SHP77 (cell line): Measurements from ENCODE around the gene ALDH3A1.
A peak's percentile ranks its signal among the peaks of the same experiment; 100 is the strongest.

Experiments used
- DNase-seq, 2 experiments: peaks; one replicate each; lab custom pipeline; 2025; lab: John Stamatoyannopoulos, UW

ALDH3A1 gene

DNA sequence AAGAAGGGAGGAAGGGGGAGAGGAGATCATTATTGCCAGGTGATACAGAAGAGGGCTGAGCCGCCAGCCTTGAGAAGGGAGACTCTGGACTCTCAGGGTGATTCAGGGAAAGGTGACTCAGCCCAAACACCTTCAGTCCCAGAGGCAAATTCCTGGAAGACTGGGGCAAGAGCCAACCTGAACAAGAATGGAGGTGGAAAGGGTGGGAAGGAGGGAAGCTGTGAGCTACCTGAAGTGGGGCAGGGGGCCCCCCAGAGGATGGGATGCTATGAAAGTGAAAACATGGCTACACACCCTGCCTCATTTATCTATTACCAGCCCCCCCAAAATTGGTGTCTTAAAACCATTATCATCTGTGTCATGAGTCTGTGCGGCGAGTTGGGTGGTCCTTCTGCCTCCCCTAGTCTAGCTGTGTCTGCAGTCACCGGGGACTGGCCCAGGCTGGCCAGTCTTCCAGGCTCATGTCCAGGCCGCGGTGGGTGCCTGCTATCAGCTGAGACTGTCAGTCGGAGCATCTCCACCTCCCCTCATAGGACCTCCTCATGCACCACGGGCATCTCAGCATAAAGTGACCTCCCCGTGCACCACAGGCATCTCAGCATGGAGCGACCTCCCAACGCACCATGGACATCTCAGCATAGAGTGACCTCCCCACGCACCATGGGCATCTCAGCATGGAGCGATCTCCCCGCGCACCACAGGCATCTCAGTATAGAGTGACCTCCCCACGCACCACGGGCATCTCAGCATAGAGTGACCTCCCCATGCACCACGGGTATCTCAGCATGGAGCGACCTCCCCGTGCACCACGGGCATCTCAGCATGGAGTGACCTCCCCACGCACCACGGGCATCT is 28.5 kb downstream of the ALDH3A1 start:
- DNase-seq = no peak

DNA sequence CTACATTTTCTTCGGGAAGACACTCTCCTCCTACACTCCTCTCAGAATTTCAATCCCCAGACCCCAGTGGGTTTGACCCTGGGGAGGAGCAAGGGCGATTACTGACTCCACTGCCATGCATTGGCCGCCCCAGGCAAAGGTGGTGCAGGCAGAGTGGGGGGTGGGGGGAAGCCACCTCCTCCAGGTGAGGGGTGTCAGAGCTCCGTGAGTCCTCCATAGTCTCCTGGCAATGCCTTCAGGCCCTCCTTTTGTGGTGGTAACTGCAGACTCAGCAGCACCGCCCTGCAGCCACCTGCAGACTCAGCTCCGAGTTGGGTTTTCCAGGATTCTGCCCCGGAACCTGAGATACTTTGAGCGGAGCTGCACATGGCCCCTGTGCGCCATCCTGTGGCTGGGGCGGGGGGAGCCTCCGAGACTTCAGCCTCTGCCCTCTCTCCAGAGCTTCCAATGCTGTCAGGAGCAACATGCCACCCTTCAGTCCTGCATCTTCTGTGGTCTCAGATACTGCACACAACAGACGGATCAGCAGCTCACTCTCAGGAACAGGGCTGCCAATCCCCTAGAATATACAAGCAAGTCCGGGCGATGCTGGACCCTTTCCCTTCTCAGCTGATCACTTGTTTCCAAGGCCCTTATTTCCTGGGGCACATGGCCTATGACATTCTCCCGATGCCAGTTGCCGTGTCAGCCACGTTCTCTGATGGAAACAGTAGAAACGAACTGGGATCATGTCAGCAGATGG is 29.3 kb downstream of the ALDH3A1 start:
- no peak for DNase-seq

DNA sequence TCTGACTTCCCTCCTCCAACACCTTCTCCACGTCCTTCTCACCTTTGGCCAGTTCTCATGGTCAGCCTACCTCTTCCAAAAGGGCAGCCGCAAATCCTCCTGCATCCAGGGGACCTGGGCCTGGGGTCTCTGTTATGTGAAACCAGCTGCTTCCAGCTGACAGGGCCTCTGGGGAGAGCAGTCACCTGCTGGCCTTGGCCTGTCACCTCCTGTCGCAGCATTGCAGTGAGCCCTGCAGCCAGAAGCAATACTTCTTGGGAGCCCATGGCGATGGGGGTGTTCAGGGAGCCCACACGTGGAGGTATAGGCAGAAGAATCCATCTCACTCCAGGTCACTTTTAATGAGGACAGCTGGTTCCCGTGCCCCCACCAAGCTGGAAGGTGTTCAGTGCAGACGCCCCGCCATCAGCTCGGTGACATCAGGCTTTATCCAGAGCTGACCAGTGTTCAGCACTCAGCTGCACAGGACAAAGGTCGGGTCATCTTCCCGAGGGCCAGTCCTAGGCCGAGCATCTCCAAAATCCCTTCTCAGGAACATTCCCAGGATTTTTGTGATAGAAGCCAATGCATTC is 30.0 kb downstream of the ALDH3A1 start:
- no peak for DNase-seq

DNA sequence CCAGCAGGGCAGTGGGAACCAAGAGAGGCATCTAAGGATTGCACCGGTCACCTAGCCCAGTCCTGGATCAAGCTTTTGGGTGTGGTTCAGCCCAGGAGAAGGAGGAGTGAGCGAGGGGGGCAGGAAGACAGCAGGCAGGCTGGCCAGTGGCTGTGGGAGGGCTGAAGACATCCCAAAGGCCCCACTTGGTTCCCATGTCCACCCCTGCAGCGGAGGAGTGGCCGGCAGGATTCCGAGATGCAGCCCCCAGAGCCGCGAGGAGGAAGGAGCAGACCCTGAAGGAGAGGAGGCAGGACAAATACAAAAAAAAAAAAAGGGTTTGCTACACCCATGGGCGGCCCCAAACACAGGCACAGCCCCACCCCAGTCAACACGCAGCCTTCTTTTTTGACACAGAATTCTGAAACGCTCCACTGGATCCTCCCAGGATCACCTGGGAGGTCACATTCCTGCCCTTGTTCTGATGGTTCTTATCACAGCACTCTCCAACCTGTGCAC is 30.6 kb downstream of the ALDH3A1 start:
- no peak for DNase-seq

DNA sequence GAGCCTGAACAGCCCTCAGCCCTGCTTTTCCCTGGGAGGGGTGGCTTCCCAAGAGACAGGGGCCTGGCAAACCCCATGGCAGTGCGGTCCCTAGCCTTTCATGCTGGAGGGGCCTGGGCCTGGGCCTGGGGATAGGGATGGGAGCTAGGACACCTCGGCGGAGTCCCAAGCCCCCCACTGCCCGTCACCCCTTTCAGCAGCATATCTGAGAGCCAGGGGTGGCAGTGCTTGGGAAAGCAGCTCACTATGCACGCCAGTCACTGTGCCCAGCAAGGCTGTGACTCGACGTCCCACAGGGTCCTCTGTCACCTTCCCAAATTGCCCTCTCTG is 31.1 kb downstream of the ALDH3A1 start:
- DNase-seq = no peak

DNA sequence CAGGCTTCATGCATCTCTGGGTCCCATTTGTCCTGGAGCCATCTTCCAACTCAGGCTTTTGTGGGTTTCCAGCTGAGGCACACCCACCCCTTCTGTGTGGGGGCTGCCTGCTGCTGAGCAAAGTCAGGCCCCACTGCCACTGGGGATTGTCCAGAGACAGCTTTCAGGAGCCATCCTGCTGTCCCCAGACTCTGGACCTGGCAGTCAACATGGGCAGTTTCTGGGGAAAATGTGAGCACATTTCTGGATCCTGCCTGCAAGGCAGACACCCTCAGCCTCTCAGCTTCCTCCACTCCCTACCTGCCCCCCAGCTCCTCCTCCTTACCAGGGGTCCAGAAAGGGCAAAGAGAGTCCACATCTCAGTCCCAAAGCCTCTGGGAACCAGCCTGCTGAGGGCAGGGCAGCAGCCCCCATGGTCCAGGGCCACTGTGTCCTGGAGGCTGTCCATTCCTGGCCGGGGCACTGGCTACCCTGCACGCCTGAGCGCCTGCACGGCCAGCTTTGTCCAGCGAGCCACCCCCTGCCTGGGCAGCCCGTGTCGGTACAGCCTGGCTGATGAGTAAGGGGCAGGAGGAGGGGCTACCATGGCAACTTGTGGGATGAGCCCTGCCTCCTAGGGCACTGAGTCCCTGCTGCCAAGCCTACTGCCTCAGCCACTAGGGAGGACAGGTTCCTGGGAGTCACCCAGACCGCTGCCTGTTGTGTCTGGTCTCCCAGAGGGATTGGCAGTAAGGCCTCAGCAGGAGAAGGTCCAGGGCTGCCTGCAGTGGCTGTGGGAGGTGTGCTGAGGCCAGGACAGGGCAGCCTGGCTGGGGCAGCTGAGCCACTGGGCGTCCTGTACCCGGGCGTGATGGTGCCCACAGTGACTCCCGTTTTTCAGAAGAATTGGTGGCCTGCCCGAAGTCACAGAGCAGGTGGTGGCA is 31.7 kb downstream of the ALDH3A1 start, which contains the start of gene SLC47A2:
TSS of gene SLC47A2 (minus strand) at position 477 of the 923 bp plus-strand sequence. CDS start at position 448, 29 bp downstream.
- DNase-seq = peak; percentile 34 to 52

DNA sequence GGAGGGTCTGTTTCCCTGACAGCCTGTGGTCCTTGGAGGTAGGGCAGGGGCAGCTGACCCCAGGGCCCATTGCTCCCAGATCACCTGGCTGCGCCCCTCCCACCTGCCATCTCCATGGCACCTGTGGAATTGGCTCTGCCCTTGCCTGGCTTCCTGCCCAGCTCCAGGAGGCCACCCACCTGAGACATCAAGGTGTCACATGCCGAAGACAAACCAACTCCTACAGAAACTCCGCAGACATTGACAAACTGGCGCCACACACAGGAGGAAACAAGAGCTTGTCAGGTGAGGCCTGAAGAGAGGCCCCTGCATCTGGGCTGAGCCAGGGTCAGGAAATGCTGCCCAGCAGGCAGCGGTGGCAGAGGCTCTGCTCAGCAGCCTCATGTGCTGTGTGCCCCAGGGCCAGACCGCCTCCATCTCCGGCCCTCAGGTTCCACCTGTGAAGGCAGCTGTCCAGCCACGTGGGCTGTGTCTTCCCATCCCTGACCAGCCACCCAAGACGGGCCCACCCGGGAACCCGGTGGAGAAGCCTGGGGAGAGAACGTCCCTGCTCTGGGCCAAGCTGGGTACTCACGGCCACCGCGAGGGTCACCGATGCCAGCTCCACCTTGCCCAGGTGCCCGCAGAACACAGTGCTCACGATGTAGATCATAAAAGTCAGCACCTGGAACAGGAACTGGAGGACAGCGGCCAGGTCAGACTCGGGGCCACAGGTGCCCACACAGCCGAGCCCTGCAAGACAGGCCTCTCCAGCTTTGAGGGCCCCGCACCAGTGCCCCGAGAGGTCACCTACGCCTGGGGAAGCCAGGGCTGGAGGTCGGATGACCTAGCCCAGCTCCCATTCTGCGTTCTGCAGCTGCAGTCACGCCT is 33.3 kb downstream of the ALDH3A1 start:
- no peak for DNase-seq

DNA sequence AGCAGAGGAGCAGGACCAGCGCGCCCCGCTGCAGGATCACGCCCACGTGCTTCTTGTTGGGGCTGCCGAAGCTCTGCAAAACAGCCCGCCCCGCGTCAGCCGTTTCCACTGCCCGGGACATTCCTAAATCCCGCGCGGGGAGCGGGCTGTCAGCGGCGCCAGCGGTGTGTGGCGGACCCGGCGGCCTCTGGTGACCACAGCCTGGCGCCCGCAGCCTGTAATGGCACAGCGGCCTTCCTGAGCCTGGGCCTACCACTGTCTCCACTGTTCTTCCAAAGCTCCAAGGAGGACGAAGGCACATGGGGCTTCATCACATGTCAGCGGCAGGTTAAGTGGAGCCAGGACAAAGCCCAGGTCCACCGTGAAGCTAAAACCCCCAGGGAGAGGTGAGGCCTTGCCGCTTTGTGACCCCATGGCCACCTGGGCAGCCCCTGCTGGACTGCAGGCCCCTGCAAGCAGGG is 34.2 kb downstream of the ALDH3A1 start:
- DNase-seq = no peak

DNA sequence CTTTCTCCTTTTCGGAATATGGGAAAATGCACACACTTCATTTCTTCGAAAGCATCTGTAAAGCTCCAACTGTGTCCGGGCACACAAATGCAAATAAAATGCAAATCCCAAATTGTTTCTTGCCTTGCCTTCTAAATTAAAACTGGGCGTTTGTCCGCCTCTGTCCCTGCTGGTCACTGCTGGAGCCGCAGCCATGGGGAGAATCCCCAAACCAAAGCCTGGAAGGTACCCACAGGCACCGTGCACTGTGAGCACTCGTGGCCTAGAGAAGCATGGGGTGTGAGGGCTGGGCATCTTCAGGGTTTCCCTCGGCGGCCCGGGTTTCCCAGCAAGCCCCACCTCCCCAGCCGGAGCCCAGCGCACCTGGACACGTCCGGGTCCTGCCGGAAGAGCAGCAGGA is 34.6 kb downstream of the ALDH3A1 start:
- DNase-seq = no peak

DNA sequence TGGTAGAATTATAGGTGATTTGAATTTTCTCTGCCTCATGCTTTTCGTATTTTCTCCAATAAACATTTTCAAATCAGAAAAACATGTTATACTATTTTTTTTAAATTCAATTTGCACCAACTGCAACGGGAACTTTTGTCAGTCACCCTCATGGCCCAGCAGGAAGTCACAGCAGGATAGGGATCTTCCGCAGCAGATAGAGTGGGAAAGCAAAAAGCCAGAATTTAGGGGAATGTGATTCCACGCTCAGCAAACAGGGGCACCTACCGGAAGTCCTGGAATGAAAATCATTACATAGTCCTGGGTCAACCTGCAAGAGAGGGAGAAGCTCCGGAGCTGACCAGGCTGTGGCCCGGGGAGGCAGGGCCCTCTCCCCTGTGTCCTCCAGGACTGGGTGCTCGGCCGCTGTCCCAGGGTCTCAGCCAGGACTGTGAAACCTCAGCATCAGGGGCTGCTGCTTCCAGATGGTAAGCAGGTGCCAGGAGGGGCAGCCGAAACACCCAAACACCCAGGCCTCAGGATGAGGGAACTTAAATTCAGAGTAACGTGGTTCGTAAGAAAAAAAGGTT is 35.6 kb downstream of the ALDH3A1 start:
- no peak for DNase-seq

DNA sequence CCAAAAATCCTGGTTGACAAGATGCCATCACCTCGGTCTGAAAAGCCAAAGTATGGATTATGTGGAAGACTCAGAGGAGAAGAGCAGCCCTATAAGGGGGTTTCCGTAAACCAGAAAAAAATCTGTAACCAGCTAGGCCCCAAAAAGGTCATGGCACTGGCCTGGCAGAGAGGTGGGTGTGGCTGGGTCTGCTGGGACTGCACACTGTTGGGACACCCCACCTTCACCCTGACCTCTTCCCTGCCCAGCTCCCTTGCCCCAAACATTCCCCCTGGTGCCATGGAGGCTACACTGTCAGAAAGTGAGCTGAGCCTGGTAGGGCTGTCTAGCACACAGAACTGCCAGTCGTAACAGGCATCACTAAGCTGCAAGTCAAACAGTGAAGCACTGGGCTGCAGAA is 38.3 kb downstream of the ALDH3A1 start:
- DNase-seq = no peak

DNA sequence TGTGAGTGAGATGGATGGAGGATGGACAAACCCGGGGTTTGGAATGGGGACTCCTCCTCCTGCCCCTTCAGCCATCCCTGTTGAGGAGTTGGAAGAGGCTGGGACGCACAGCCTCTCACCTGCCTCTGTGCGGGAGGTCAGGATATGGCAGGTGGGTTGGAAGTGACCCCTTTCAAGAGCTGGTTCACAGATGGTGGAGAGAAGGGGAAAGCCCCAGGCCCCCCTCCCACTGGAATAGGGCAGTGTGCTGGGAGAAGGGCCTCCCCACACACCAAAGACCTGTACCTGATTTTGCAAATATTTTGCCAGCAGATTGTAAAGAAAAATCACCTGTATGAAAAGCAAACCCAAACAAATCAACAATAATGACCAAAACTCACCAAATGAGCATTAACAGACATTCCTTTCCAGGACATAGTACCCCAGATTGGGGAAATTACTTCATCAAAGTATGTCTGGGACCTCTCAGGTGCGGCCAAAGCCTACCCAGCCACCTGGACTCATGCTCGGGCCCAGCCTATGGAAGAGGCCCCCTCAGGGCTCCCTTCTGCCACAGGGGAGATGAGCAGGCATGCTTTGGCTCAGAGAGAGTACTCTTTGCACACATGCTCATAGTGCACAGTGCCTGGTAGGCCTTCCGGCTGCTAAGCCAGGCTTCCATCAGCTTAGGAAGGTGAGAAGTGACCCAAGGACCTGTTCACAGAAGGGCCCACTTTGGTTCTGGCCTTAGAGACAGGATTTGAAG is 39.5 kb downstream of the ALDH3A1 start:
- DNase-seq = no peak

DNA sequence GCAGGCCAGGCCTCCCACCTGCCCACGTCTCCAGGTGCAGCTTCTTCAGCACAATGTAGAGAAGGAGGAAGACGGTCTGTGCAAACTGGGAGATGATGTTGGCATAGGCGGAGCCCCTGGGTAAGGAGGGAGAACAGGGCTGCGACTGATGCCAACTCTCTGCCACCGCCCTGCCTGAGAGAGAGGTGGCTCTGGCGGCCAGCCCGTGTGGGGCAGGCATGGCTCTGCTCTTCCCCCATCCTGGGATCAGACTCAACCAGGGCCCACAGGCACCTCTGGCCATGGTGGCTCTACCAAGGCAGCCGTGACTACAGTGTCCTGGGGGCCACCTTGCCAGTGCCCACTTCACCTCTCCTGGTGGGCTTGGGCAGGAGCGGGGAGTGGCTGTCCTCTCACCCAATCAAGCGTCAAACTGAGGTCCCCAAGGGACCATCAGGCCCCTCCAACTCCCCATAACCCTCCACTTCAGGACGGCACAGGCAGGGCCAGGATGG is 40.3 kb downstream of the ALDH3A1 start:
- no peak for DNase-seq

DNA sequence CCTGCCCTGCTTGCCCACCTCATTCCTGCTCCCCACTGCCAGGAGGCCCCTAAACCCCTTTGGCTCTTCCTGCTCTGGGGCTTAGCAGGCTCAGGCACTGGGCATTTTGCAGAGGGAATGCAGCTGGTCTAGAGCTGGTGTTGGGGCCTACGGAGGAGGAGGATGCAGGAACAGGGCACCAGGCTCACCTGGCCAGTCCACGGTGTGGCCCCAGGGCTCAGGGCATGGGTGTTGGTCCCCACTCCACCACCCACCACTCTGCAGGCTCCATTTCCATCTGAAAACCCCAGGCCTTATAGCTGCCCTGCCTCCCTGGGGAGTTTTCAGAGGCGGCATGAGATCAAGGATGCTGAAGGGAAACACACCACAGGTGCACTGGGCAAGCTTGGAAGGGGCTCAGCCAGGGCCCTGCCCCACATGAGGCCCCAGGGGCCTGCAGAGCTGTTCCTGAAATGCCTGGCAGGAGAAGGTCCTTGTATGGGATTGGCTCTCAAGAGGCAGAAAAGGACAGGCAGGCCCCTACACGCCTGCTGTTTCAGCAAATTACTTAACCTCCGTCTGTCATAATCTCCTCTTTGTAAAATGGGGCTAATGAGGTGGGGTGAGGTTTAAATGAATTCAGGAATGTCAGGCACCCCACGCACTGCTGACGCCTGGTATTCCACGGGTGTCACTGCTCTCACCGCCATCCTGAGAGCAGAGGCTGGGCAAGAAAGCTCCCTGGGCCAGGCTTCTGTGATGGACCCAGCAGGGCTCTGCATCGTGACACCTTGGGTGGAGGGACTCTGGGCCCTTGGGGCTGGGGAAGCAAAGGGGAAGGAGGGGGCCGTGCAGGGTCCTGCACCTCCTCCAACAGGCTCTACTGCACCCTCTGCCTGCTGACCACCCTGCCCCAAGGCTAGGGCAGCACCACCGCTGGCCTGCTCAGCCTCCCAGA is 41.0 kb downstream of the ALDH3A1 start:
- DNase-seq = peak in 1 of 2 experiments; percentile 63

DNA sequence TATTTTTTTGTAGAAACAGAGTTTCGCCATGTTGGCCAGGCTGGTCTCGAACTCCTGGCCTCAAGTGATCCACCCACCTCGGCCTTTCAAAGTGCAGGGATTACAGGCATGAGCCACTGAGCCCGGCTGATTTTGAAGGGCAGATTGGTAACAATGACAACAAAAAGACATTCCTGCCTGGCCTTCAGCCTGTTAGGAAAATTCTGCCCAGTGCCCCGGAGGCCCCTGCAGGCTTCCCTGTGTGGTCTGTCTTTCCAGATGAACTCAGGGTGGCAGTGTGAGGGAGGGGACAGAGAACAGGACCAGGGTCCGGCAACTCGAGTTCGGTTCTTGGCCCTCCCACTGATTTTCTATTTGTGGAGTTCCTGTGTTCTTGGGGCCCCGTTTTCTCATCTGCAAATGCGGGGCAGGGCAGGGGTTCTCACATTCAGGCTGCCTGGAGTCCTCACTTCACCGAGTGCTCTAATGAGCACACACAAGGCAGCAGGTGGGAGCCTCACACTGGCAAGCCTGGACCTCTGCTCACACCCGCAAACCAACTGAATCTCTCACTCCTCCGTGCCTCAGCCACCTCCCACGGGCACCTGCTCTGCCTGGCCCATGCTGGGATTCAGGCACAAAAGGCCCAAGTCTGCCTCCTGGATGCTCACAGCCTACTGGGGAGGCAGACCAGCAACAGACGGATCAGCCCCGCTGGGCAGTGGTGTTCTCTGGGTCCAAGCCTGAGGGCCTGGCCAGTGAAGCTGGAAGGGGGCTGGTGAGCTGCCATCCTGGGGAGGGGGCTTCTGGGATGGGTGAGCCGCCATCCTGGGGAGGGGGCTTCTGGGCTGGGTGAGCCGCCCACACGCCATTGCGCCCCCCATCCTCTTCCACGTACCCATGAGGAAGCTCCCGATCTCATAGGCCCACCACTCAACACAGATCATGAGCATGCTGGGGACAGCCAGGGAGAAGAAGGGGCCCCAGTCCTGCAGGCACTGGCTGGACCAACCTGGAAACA is 42.0 kb downstream of the ALDH3A1 start:
- peak; percentile 53 to 59 for DNase-seq

DNA sequence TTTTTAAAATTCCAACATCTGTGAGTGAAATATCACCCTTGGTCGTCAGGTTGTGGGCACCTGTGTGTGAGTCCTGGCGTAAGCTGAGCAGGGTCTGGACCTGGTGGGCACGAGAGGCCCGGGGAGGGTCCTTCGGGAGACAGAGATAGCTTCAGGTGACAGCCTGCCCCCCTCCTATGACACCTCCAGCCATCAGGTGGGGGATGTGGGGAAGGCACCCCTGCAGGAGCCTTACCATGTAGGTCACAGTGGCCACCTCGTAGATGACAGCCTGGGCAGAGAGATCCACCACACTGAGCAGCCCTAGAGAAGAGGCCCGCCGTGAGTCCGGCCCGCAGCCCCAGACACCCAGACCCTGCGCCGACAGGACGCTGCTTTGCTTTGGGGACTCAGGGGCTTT is 42.9 kb downstream of the ALDH3A1 start:
- no peak for DNase-seq
